A549 (cell line): ENCODE measurements around the gene G6PC1.

Source experiments
- ATOH8 ChIP-seq: fragments of 250-450 bp; sonication (Bioruptor Pico); IDR thresholded peaks from 2 replicates; pipeline ENCODE4 v1.5.0; 2020; ENCODE audit warnings: low read depth, mild to moderate bottlenecking, moderate library complexity
- CBX8 ChIP-seq: fragments of 200-600 bp; sonication (generic); IDR thresholded peaks from 2 replicates; pipeline ENCODE4 v1.6.1; 2016
- CEBPB ChIP-seq, 2 experiments: fragments of >200 bp in 1 of 2; sonication (Bioruptor Twin) in 1 of 2; formaldehyde crosslinking in 1 of 2; IDR thresholded peaks; 2 replicates each; pipeline ENCODE4 v1.6.1; 2012 to 2016
- CTCF ChIP-seq: fragments of >200 bp; sonication (Bioruptor Twin); formaldehyde crosslinking; IDR thresholded peaks from 3 replicates; pipeline ENCODE4 v1.5.1; 2016
- EP300 ChIP-seq, 2 experiments: fragments of >200 bp; sonication (Bioruptor Twin); formaldehyde crosslinking; IDR thresholded peaks; 2 replicates in 1 of 2; 3 replicates in 1 of 2; pipeline ENCODE4 v1.6.1; 2016 to 2017
- MAFK ChIP-seq: fragments of 450-650 bp; IDR thresholded peaks from 2 replicates; pipeline ENCODE4 v1.6.1; 2014; ENCODE audit not compliant: partially characterized antibody
- NFE2L2 ChIP-seq: fragments of 150-350 bp; conservative IDR thresholded peaks from 2 replicates; pipeline ENCODE4 v1.6.1; 2014; ENCODE audit warnings: low read length
- PHF8 ChIP-seq: fragments of 200-600 bp; sonication (generic); IDR thresholded peaks from 2 replicates; pipeline ENCODE4 v1.6.1; 2016; ENCODE audit warnings: low read depth, mild to moderate bottlenecking, antibody characterized with exemption, moderate library complexity, borderline replicate concordance
- POLR2A ChIP-seq: IDR thresholded peaks from 2 replicates; pipeline ENCODE4 v1.6.1; 2012; ENCODE audit warnings: mild to moderate bottlenecking, low read length
- RAD21 ChIP-seq, 2 experiments: fragments of >200 bp in 1 of 2; sonication (Bioruptor Twin) in 1 of 2; formaldehyde crosslinking in 1 of 2; IDR thresholded peaks in 1 of 2; conservative IDR thresholded peaks in 1 of 2; 2 replicates in 1 of 2; 3 replicates in 1 of 2; pipeline ENCODE4 v1.6.1; 2012 to 2018; ENCODE audit warnings: inconsistent platforms in 1 of 2
- REST ChIP-seq: fragments of 200-600 bp; sonication (generic); IDR thresholded peaks from 2 replicates; pipeline ENCODE4 v1.6.1; 2016; ENCODE audit warnings: antibody characterized with exemption, mild to moderate bottlenecking, moderate library complexity
- RNF2 ChIP-seq: fragments of 200-600 bp; sonication (generic); IDR thresholded peaks from 2 replicates; pipeline ENCODE4 v1.6.1; 2016; ENCODE audit warnings: low read depth, mild to moderate bottlenecking, antibody characterized with exemption, moderate library complexity, borderline replicate concordance
- SMC3 ChIP-seq: fragments of >200 bp; sonication (Bioruptor Twin); formaldehyde crosslinking; IDR thresholded peaks from 3 replicates; pipeline ENCODE4 v1.6.1; 2018; ENCODE audit warnings: inconsistent platforms
- TF ChIP-seq, protein P1 (sequence below): IDR thresholded peaks from 2 replicates; pipeline ENCODE4 v1.6.1; 2012

DNA sequence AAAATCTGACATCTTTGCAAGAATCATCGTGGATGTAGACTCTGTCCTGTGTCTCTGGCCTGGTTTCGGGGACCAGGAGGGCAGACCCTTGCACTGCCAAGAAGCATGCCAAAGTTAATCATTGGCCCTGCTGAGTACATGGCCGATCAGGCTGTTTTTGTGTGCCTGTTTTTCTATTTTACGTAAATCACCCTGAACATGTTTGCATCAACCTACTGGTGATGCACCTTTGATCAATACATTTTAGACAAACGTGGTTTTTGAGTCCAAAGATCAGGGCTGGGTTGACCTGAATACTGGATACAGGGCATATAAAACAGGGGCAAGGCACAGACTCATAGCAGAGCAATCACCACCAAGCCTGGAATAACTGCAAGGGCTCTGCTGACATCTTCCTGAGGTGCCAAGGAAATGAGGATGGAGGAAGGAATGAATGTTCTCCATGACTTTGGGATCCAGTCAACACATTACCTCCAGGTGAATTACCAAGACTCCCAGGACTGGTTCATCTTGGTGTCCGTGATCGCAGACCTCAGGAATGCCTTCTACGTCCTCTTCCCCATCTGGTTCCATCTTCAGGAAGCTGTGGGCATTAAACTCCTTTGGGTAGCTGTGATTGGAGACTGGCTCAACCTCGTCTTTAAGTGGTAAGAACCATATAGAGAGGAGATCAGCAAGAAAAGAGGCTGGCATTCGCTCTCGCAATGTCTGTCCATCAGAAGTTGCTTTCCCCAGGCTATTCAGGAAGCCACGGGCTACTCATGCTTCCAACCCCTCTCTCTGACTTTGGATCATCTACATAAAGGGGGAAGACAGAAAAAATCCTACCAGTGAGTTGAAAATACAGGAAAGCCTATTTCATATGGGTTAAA lies at the start of gene G6PC1:
- no peak for TF ChIP-seq CTCF
- TF ChIP-seq RNF2: no peak
- no peak for TF ChIP-seq POLR2A
- TF ChIP-seq CEBPB (IDR thresholded peaks at IDR 0.05): no peak
- no peak for TF ChIP-seq SMC3
- TF ChIP-seq ATOH8 (CRISPR knock-in tag): no peak
- TF ChIP-seq NFE2L2: no peak
- TF ChIP-seq CBX8: no peak
- no peak for TF ChIP-seq REST
- TF ChIP-seq, protein P1, sequence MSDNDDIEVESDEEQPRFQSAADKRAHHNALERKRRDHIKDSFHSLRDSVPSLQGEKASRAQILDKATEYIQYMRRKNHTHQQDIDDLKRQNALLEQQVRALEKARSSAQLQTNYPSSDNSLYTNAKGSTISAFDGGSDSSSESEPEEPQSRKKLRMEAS: no peak
- TF ChIP-seq RAD21 (conservative IDR thresholded peaks at IDR 0.05 in 1 of 2, IDR thresholded peaks at IDR 0.05 in 1 of 2): no peak
- no peak for TF ChIP-seq PHF8
- TF ChIP-seq EP300 (IDR thresholded peaks at IDR 0.05): no peak
- TF ChIP-seq MAFK: no peak
